ENCODE results near the gene RHOT2. TPM values are rescaled to one million over a fixed set of nuclear protein-coding genes. Genes with fewer than 3 reads are reported as not detected.
"Not testable (repeated sequence)": the region's sequence is repeated elsewhere in the genome, so short reads cannot be mapped to it uniquely, and the experiment has no call there.

The RHOT2 gene
- total RNA-seq, 2 experiments from 2014 or later: 110 TPM

- peak; percentile 63 for TF ChIP-seq CTCF (IDR thresholded peaks at IDR 0.05)
- ATAC-seq; H3K36me3 Mint-ChIP-seq (ENCODE audit: low read depth); H3K4me3 Mint-ChIP-seq; H3K4me1 Mint-ChIP-seq (ENCODE audit: low read depth); H3K27ac Mint-ChIP-seq; H3K9me3 Mint-ChIP-seq: not testable (repeated sequence)
- peaks cover 29% of the 10 kb centered on the region for H3K27me3 Mint-ChIP-seq
- intact Hi-C loops (cut with micrococcal nuclease): loop anchor here (2.0 kb wide), 1 partner anchor 72 kb away; no protein-coding TSS in a partner anchor
- POLR2A ChIA-PET: interaction anchor here (0.9 to 1.7 kb wide), 4 partner anchors 9 to 76 kb away, joined by 3 to 7 read pairs (median 4); partner anchors contain the start of genes ANTKMT and CHTF18
- DNase-seq: peak; percentile 87
- CTCF ChIA-PET: interaction anchor here (0.8 to 11.9 kb wide), 18 partner anchors 9 to 284 kb away, joined by 3 to 207 read pairs (median 4); partner anchors contain the start of genes ANTKMT, CCDC78, CHTF18 and CIAO3
These were observed 44.9 kb downstream of the RHOT2 start for GRCh38 chr16:712740-713250.

- no peak for ATAC-seq
- POLR2A ChIA-PET: interaction anchor here (1.5 to 3.9 kb wide), 2 partner anchors 12 to 19 kb away, joined by 3 to 37 read pairs; partner anchors contain the start of genes CCDC78 and HAGHL
These were observed 46.1 kb downstream of the RHOT2 start for GRCh38 chr16:714079-714478.

GRCh38 chr16:714558-715476, 46.9 kb downstream of the RHOT2 start, which contains the start of gene METRN:
Gene METRN, plus strand, starts transcription at chr16:715118. Its CDS starts 172 bp downstream, at chr16:715290.
- intact Hi-C loops (cut with micrococcal nuclease): no loop called here
- ATAC-seq (peak; percentile 87), DNase-seq (peak; percentile 94)
- H3K9me3 Mint-ChIP-seq: no peaks in the 10 kb centered on the region
- no peak within 1 kb of the TSS for H3K27ac Mint-ChIP-seq
- CTCF ChIA-PET: interaction anchor here (0.9 to 11.9 kb wide), 7 partner anchors 11 to 71 kb away, joined by 3 to 207 read pairs (median 3); partner anchors contain the start of genes ANTKMT, CCDC78, CHTF18 and CIAO3
- TF ChIP-seq CTCF (IDR thresholded peaks at IDR 0.05): no peak
- POLR2A ChIA-PET: interaction anchor here (1.1 to 3.9 kb wide), 5 partner anchors 11 to 71 kb away, joined by 3 to 37 read pairs (median 4); partner anchors contain the start of genes CCDC78 and HAGHL
- H3K27me3 Mint-ChIP-seq: peaks cover 12% of the 10 kb centered on the region
- H3K36me3 Mint-ChIP-seq (ENCODE audit: low read depth): no peaks in the 10 kb centered on the region
- H3K4me1 Mint-ChIP-seq (ENCODE audit: low read depth): peaks cover 21% of the 10 kb centered on the region
- peak within 1 kb of the TSS; percentile 80 for H3K4me3 Mint-ChIP-seq

More at GRCh38 chr16:714079-714478, 46.1 kb downstream of the RHOT2 start:
- Mint-ChIP-seq H3K4me3 (no peak overlapping the region), H3K9me3 (no peaks in the 10 kb centered on the region), H3K27ac (no peak overlapping the region), H3K36me3 (ENCODE audit: low read depth) (no peaks in the 10 kb centered on the region), H3K27me3 (peaks cover 17% of the 10 kb centered on the region), H3K4me1 (ENCODE audit: low read depth) (peaks cover 16% of the 10 kb centered on the region)
- TF ChIP-seq CTCF (IDR thresholded peaks at IDR 0.05): no peak
- intact Hi-C loops (cut with micrococcal nuclease): no loop called here
- CTCF ChIA-PET: interaction anchor here (2.9 to 11.9 kb wide), 3 partner anchors 11 to 72 kb away, joined by 13 to 207 read pairs (median 149); partner anchors contain the start of genes ANTKMT, CCDC78, CHTF18 and HAGHL
- no peak for DNase-seq

- DNase-seq (no peak), ATAC-seq (peak; percentile 10)
- Mint-ChIP-seq H3K36me3 (ENCODE audit: low read depth) (no peaks in the 10 kb centered on the region), H3K27me3 (peaks cover 10% of the 10 kb centered on the region), H3K4me1 (ENCODE audit: low read depth) (peaks cover 27% of the 10 kb centered on the region), H3K27ac (no peak overlapping the region), H3K9me3 (no peaks in the 10 kb centered on the region), H3K4me3 (peak overlapping the region; percentile 80)
- POLR2A ChIA-PET: interaction anchor here (1.1 to 3.9 kb wide), 9 partner anchors 11 to 70 kb away, joined by 3 to 37 read pairs (median 5); partner anchors contain the start of genes CCDC78, HAGHL and STUB1
- TF ChIP-seq CTCF (IDR thresholded peaks at IDR 0.05): peak; percentile 40
- intact Hi-C loops (cut with micrococcal nuclease): no loop called here
- CTCF ChIA-PET: interaction anchor here (0.8 to 11.9 kb wide), 10 partner anchors 8 to 70 kb away, joined by 3 to 207 read pairs (median 3); partner anchors contain the start of genes ANTKMT, CCDC78, CHTF18 and CIAO3
These were observed 47.7 kb downstream of the RHOT2 start for GRCh38 chr16:715477-716199.

All from activated CD8-positive, alpha-beta T cell treated with anti-CD3 and anti-CD28 coated beads for 36 hours (primary cell).